Neural crest cell (in vitro differentiated cells): Measurements from ENCODE around the gene SIK3. TPM values are rescaled to one million over a fixed set of nuclear protein-coding genes. Genes with fewer than 3 reads are reported as not detected.

Source experiments
- DNase-seq: peaks from one replicate; pipeline ENCODE4 v3.0.0; 2021; ENCODE audit warnings: low read depth, mixed read lengths, low spot score
- H3K27ac Mint-ChIP-seq: one replicate; pipeline ENCODE4 v1.8.0; 2021; ENCODE audit warnings: mild to moderate bottlenecking, mixed read lengths; ENCODE audit not compliant: unreplicated experiment
- H3K27me3 Mint-ChIP-seq: 2 replicates; pipeline ENCODE4 v1.8.0; 2021; ENCODE audit warnings: low read depth, mild to moderate bottlenecking, mixed read lengths
- H3K36me3 Mint-ChIP-seq: 2 replicates; pipeline ENCODE4 v1.8.0; 2021; ENCODE audit warnings: low read depth, mild to moderate bottlenecking, mixed read lengths
- H3K4me1 Mint-ChIP-seq: 2 replicates; pipeline ENCODE4 v1.8.0; 2021; ENCODE audit warnings: mixed read lengths
- H3K4me3 Mint-ChIP-seq: one replicate; pipeline ENCODE4 v1.8.0; 2021; ENCODE audit warnings: mild to moderate bottlenecking, mixed read lengths
- H3K9me3 Mint-ChIP-seq: 2 replicates; pipeline ENCODE4 v1.8.0; 2021; ENCODE audit warnings: mixed read lengths
- total RNA-seq: library from RNA; stranded (reverse); gene quantifications from 2 replicates; pipeline ENCODE4 v1.2.1, GENCODE V29; 2021
- TF ChIP-seq, protein P1 (sequence below): fragments of 200-600 bp; sonication (generic); conservative IDR thresholded peaks from 2 replicates; pipeline ENCODE4 v1.5.0; 2021; ENCODE audit warnings: antibody characterized with exemption, mild to moderate bottlenecking

Gene SIK3
- total RNA-seq, 1 donor from 2014 or later = 39.7 TPM

DNA sequence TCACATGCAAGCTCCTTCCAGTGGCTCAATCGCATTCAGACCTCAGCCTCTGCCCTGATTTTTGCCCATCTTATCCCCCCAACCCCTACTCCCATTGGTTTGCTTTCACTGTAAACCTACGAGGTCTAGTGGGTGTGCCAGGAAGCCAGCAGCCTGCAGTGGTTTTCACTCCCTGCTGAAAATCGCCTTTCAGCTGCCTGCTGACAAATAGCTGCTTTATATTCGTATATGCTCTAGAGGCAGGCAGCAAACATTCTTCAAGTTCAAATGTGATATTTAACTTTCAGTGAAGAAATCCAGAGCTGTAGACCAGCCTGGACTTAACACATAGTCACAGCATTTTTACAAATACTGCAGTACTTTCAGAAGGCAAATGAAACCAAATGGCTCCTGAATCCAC, 168.1 kb downstream of the SIK3 start:
- Mint-ChIP-seq H3K27me3 (no peaks in the 10 kb centered on the region), H3K9me3 (peaks cover 2% of the 10 kb centered on the region), H3K4me1 (peaks cover 12% of the 10 kb centered on the region), H3K36me3 (peaks cover 6% of the 10 kb centered on the region), H3K4me3 (no peak overlapping the region), H3K27ac (no peak overlapping the region)
- TF ChIP-seq, protein P1, sequence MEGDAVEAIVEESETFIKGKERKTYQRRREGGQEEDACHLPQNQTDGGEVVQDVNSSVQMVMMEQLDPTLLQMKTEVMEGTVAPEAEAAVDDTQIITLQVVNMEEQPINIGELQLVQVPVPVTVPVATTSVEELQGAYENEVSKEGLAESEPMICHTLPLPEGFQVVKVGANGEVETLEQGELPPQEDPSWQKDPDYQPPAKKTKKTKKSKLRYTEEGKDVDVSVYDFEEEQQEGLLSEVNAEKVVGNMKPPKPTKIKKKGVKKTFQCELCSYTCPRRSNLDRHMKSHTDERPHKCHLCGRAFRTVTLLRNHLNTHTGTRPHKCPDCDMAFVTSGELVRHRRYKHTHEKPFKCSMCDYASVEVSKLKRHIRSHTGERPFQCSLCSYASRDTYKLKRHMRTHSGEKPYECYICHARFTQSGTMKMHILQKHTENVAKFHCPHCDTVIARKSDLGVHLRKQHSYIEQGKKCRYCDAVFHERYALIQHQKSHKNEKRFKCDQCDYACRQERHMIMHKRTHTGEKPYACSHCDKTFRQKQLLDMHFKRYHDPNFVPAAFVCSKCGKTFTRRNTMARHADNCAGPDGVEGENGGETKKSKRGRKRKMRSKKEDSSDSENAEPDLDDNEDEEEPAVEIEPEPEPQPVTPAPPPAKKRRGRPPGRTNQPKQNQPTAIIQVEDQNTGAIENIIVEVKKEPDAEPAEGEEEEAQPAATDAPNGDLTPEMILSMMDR = no peak
- no peak for DNase-seq

DNA sequence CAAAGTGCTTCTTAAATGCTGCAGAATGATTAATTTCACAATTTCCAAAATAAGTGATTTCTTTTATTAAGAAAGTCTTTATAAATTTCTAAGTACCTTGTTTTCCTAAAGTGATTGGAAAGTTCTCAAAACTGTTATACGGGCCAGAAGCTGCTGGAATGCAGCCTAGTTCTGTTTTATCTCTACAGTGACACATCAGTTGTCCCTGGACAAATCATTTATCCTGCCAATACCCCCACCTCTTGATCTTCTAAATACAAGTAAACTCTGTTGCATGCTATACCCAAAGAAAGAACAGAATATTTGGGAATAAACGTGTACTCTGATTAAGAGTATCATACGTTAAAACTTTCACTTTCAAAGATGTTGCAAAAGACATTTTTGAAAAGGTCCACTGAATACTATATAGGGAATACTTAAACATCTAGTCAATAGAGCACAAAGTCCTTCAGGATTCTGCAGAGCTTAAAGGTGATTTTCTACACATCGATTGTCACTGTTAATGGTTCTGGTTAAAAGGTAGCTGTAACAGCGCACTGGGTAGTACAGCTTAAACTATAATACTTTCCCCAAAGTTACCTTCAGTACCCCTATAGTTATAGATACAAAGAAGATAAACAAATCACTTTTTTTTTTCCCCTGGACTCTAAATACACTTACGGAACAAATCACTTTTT, 168.7 kb downstream of the SIK3 start:
- H3K9me3 Mint-ChIP-seq = peaks cover 2% of the 10 kb centered on the region
- TF ChIP-seq, protein P1 = no peak
- no peak overlapping the region for H3K27ac Mint-ChIP-seq
- H3K4me1 Mint-ChIP-seq = peaks cover 14% of the 10 kb centered on the region
- H3K27me3 Mint-ChIP-seq = no peaks in the 10 kb centered on the region
- peaks cover 10% of the 10 kb centered on the region for H3K36me3 Mint-ChIP-seq
- DNase-seq = no peak
- H3K4me3 Mint-ChIP-seq = no peak overlapping the region

DNA sequence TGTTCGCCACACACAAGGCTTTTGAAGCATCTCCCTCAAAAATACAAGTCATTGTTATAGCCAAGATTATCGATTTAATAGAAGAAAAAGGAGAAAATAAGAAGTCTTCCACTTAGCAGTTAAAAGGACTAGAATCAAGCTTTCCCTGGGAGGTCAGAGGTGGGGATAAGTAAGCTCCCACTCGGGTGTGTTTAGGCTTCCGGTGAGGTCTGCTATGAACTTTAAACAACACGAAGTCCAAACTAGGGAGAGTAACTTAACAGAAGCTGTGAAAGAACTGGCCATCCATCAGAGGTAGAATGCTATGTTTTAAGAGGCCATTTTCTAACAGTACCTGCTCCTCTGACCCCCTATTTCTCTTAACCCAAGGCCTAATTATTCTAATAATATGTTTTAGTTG, 169.4 kb downstream of the SIK3 start:
- Mint-ChIP-seq H3K27me3 (no peaks in the 10 kb centered on the region), H3K4me3 (no peak overlapping the region), H3K4me1 (peaks cover 14% of the 10 kb centered on the region), H3K9me3 (no peaks in the 10 kb centered on the region), H3K36me3 (peaks cover 8% of the 10 kb centered on the region), H3K27ac (no peak overlapping the region)
- no peak for DNase-seq
- TF ChIP-seq, protein P1 = no peak

DNA sequence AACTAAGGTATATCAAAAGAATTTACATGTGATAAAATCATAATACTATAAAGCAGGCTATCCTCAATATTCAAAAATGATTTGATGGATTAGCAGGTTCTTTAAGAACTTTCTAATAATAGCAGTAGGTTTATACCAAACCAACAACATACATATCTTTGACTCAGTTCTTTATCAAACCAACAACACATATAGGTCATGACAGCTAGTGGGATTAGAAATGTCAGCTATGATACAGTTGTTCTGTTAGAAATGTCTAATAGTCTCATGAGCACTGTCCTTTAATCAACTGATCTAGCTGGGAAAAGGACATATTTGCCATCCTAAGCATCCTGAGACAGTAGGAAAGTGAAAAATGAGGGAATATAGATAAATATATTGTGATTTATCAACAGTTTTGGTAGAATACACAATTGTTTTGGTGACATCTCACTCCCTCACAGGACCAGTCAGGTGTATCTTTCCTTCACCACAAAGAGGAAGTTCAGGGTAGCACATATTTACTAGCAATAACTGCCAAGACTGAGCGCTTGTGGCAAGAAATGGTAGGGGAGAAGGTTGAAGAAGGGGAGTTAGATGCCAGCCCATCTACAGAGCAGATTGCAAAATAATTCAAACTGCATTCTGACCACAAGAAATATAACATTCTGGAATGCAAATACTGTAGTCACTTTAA, 170.0 kb downstream of the SIK3 start:
- H3K9me3 Mint-ChIP-seq = no peaks in the 10 kb centered on the region
- peaks cover 8% of the 10 kb centered on the region for H3K36me3 Mint-ChIP-seq
- no peak overlapping the region for H3K4me3 Mint-ChIP-seq
- TF ChIP-seq, protein P1 = no peak
- H3K27ac Mint-ChIP-seq = no peak overlapping the region
- peaks cover 14% of the 10 kb centered on the region for H3K4me1 Mint-ChIP-seq
- no peaks in the 10 kb centered on the region for H3K27me3 Mint-ChIP-seq
- no peak for DNase-seq

DNA sequence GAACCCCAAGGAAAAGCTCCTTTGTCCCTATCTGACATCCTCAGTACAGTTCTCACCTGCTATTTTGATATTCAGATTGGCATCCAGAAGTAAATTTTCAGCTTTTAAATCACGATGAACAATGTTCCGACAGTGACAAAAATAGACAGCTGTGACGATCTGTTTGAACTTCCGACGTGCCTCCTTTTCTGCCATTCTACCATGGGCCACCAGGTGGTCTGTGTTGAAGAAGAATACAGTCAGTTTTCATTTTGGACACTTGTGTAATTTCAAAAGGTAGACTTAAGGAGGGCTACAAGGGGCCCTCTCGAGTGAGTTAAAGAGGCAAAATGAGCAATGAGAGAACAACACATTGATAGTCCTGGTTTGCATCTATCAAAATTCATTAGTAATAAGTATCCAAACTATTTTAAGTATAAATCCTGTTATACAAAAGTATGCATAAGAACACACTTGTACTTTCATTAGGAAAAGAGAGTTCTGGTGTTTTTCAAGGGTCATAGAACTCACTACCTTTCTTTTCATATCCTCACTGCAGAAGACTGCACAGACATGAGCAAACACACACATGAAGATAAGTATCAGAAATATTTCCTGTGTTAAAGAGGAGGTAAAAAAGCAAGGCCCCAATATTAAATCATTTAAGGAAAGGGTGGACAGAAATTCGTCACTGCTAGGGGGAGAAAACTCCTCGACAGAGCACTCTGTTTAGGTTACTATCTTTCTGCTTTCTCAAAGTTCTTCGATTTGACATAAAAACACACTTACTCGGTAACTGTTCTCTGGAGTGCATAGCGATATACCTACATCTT, 170.9 kb downstream of the SIK3 start:
- no peak overlapping the region for H3K4me3 Mint-ChIP-seq
- TF ChIP-seq, protein P1 = peak; percentile 61
- H3K4me1 Mint-ChIP-seq = peaks cover 14% of the 10 kb centered on the region
- no peaks in the 10 kb centered on the region for H3K27me3 Mint-ChIP-seq
- DNase-seq = peak; percentile 5
- H3K27ac Mint-ChIP-seq = no peak overlapping the region
- no peaks in the 10 kb centered on the region for H3K9me3 Mint-ChIP-seq
- peaks cover 8% of the 10 kb centered on the region for H3K36me3 Mint-ChIP-seq
